GM21515 (cell line): ENCODE measurements around the gene PWP2.
"Not testable (repeated sequence)": the region's sequence is repeated elsewhere in the genome, so short reads cannot be mapped to it uniquely, and the experiment has no call there.

ENCODE experiments used
- ATAC-seq: cut with Tn5 transposase; IDR thresholded peaks from one replicate; pipeline ENCODE4 v1.9.1; 2021; ENCODE audit not compliant: unreplicated experiment

Gene PWP2

GRCh38 chr21:44133715-44134057 is 26.5 kb downstream of the PWP2 start:
- not testable (repeated sequence) for ATAC-seq

- not testable (repeated sequence) for ATAC-seq
Observed at GRCh38 chr21:44134732-44135131, 27.5 kb downstream of the PWP2 start.

GRCh38 chr21:44138039-44138438 is 30.8 kb downstream of the PWP2 start:
- not testable (repeated sequence) for ATAC-seq

- not testable (repeated sequence) for ATAC-seq
Observed at GRCh38 chr21:44139787-44140551, 32.8 kb downstream of the PWP2 start.

- not testable (repeated sequence) for ATAC-seq
Observed at GRCh38 chr21:44140552-44140932, 33.3 kb downstream of the PWP2 start.

GRCh38 chr21:44142470-44142869 is 35.3 kb downstream of the PWP2 start:
- not testable (repeated sequence) for ATAC-seq

- ATAC-seq = not testable (repeated sequence)
Observed at GRCh38 chr21:44143380-44143779, 36.2 kb downstream of the PWP2 start.

- not testable (repeated sequence) for ATAC-seq
Observed at GRCh38 chr21:44143996-44144395, 36.8 kb downstream of the PWP2 start.

GRCh38 chr21:44144784-44145602 is 37.8 kb downstream of the PWP2 start:
- not testable (repeated sequence) for ATAC-seq

- not testable (repeated sequence) for ATAC-seq
Observed at GRCh38 chr21:44145616-44146015, 38.4 kb downstream of the PWP2 start.

- not testable (repeated sequence) for ATAC-seq
Observed at GRCh38 chr21:44147108-44147507, 39.9 kb downstream of the PWP2 start.

GRCh38 chr21:44150255-44150654 is 43.1 kb downstream of the PWP2 start:
- ATAC-seq = not testable (repeated sequence)

- not testable (repeated sequence) for ATAC-seq
Observed at GRCh38 chr21:44153214-44153888, 46.2 kb downstream of the PWP2 start.

GRCh38 chr21:44153889-44154228 is 46.7 kb downstream of the PWP2 start:
- not testable (repeated sequence) for ATAC-seq

GRCh38 chr21:44154816-44155230 is 47.6 kb downstream of the PWP2 start:
- peak; percentile 10 for ATAC-seq

- peak; percentile 30 for ATAC-seq
Observed at GRCh38 chr21:44155231-44155993, 48.2 kb downstream of the PWP2 start.

GRCh38 chr21:44155994-44156380 is 48.8 kb downstream of the PWP2 start:
- not testable (repeated sequence) for ATAC-seq

GRCh38 chr21:44157439-44158081 is 50.4 kb downstream of the PWP2 start:
- not testable (repeated sequence) for ATAC-seq

- ATAC-seq = not testable (repeated sequence)
Observed at GRCh38 chr21:44158082-44158468, 50.9 kb downstream of the PWP2 start.
